Hepatocyte (in vitro differentiated cells): ENCODE measurements around the gene RAET1G. TPM values are rescaled to one million over a fixed set of nuclear protein-coding genes. Genes with fewer than 3 reads are reported as not detected.

ENCODE experiments used
- DNase-seq: peaks from one replicate; pipeline ENCODE4 v3.0.0-alpha.2; 2016; ENCODE audit warnings: low spot score
- H2AFZ ChIP-seq: fragments of 200-600 bp; sonication (generic); 2 replicates; pipeline ENCODE4 v1.6.0; 2016; ENCODE audit warnings: antibody characterized with exemption, mild to moderate bottlenecking
- H3K27ac ChIP-seq: fragments of 200-600 bp; sonication (generic); 2 replicates; pipeline ENCODE4 v1.5.1; 2016; ENCODE audit warnings: mild to moderate bottlenecking
- H3K27me3 ChIP-seq: fragments of 200-600 bp; sonication (generic); 2 replicates; pipeline ENCODE4 v1.6.1; 2016
- H3K36me3 ChIP-seq: fragments of 200-600 bp; sonication (generic); replicated peaks from 2 replicates; pipeline ENCODE4 v1.5.1; 2016; ENCODE audit warnings: low read depth; ENCODE audit not compliant: insufficient read depth
- H3K4me1 ChIP-seq: fragments of 200-600 bp; sonication (generic); 2 replicates; pipeline ENCODE4 v1.5.1; 2016; ENCODE audit warnings: mild to moderate bottlenecking, moderate library complexity; ENCODE audit not compliant: insufficient read depth
- H3K4me2 ChIP-seq: fragments of 200-600 bp; sonication (generic); 2 replicates; pipeline ENCODE4 v1.6.0; 2016
- H3K4me3 ChIP-seq: fragments of 200-600 bp; sonication (generic); 2 replicates; pipeline ENCODE4 v1.5.1; 2016; ENCODE audit warnings: mild to moderate bottlenecking
- H3K79me2 ChIP-seq: fragments of 200-600 bp; sonication (generic); 2 replicates; pipeline ENCODE4 v1.6.0; 2017; ENCODE audit warnings: mild to moderate bottlenecking
- H3K9me2 ChIP-seq: fragments of 200-600 bp; sonication (generic); replicated peaks from 2 replicates; pipeline ENCODE4 v1.6.0; 2017; ENCODE audit warnings: mild to moderate bottlenecking; ENCODE audit not compliant: insufficient read depth
- H3K9me3 ChIP-seq: fragments of 200-600 bp; sonication (generic); 2 replicates; pipeline ENCODE4 v1.5.1; 2016; ENCODE audit warnings: low read depth, mild to moderate bottlenecking
- H4K20me1 ChIP-seq: fragments of 200-600 bp; sonication (generic); 2 replicates; pipeline ENCODE4 v1.6.0; 2016; ENCODE audit warnings: mild to moderate bottlenecking; ENCODE audit not compliant: insufficient read depth, poor library complexity, severe bottlenecking
- CTCF ChIP-seq: fragments of 200-600 bp; sonication (generic); IDR thresholded peaks from 2 replicates; pipeline ENCODE4 v1.5.1; 2016; ENCODE audit warnings: antibody characterized with exemption, mild to moderate bottlenecking; ENCODE audit not compliant: poor library complexity
- EZH2 ChIP-seq: fragments of 200-600 bp; sonication (generic); IDR thresholded peaks from 2 replicates; pipeline ENCODE4 v1.6.1; 2016; ENCODE audit warnings: antibody characterized with exemption, mild to moderate bottlenecking, borderline replicate concordance
- EZH2phosphoT487 ChIP-seq: fragments of 200-600 bp; sonication (generic); IDR thresholded peaks from one replicate; pipeline ENCODE4 v1.6.1; 2018; ENCODE audit warnings: antibody characterized with exemption, mild to moderate bottlenecking, low read depth, moderate library complexity; ENCODE audit not compliant: unreplicated experiment, severe bottlenecking
- WGBS: methylation state at CpG from one replicate; pipeline ENCODE4 v1.1.6; 2016; ENCODE audit warnings: low lambda C conversion rate; ENCODE audit errors: missing lambda C conversion rate; 5-methylcytosine and 5-hydroxymethylcytosine counted together
- polyA plus RNA-seq: library from polyadenylated mRNA; unstranded; fragments of >200 nt; fragmentation: Nextera tagmentation; extraction: Ambion mirVana; gene quantifications from 2 replicates; pipeline ENCODE4 v1.2.1, GENCODE V29; 2016
- total RNA-seq: library from RNA; depleted of rRNA; stranded (reverse); fragments of >200 nt; gene quantifications from 2 replicates; pipeline ENCODE4 v1.2.3, GENCODE V29; 2014

The RAET1G gene
- total and polyA plus RNA-seq, 2 experiments from 2014 or later, result 0.31 to 1.5 TPM

GRCh38 chr6:149887343-149887742 lies 35.6 kb downstream of the RAET1G start:
- H3K4me1 ChIP-seq, result no peaks in the 10 kb centered on the region
- peak overlapping the region; percentile 36 for H3K27ac ChIP-seq
- H3K36me3 ChIP-seq, result no peaks in the 10 kb centered on the region
- WGBS, result 75% methylated on average over 3 of the region's 3 CpGs
- no peaks in the 10 kb centered on the region for H3K27me3 ChIP-seq
- no peaks in the 10 kb centered on the region for H4K20me1 ChIP-seq
- TF ChIP-seq EZH2phosphoT487 (no peak), CTCF (no peak), EZH2 (no peak)
- H3K9me3 ChIP-seq, result no peaks in the 10 kb centered on the region
- no peak overlapping the region for H2AFZ ChIP-seq
- H3K4me3 ChIP-seq, result no peak overlapping the region
- H3K4me2 ChIP-seq, result no peak overlapping the region
- DNase-seq, result no peak
- no peaks in the 10 kb centered on the region for H3K79me2 ChIP-seq
- H3K9me2 ChIP-seq, result no peaks in the 10 kb centered on the region

GRCh38 chr6:149885888-149886287 lies 37.0 kb downstream of the RAET1G start:
- Histone ChIP-seq H3K4me3 (no peak overlapping the region), H3K36me3 (no peaks in the 10 kb centered on the region), H3K9me3 (no peaks in the 10 kb centered on the region), H3K4me1 (no peaks in the 10 kb centered on the region), H3K79me2 (no peaks in the 10 kb centered on the region), H3K27ac (no peak overlapping the region), H3K27me3 (no peaks in the 10 kb centered on the region), H3K9me2 (no peaks in the 10 kb centered on the region), H2AFZ (no peak overlapping the region), H4K20me1 (no peaks in the 10 kb centered on the region), H3K4me2 (no peak overlapping the region)
- no peak for TF ChIP-seq CTCF
- TF ChIP-seq EZH2phosphoT487, result no peak
- TF ChIP-seq EZH2, result no peak
- no peak for DNase-seq
- 75% methylated on average over 3 of the region's 3 CpGs for WGBS

- Histone ChIP-seq H2AFZ (no peak overlapping the region), H3K27me3 (no peaks in the 10 kb centered on the region), H3K4me2 (no peak overlapping the region), H3K27ac (no peak overlapping the region), H3K79me2 (no peaks in the 10 kb centered on the region), H3K4me3 (no peak overlapping the region), H3K36me3 (no peaks in the 10 kb centered on the region), H4K20me1 (no peaks in the 10 kb centered on the region), H3K9me2 (no peaks in the 10 kb centered on the region), H3K4me1 (no peaks in the 10 kb centered on the region), H3K9me3 (no peaks in the 10 kb centered on the region)
- DNase-seq, result no peak
- TF ChIP-seq CTCF, result no peak
- no peak for TF ChIP-seq EZH2
- TF ChIP-seq EZH2phosphoT487, result no peak
- WGBS, result 88% methylated on average over 7 of the region's 7 CpGs
Measured at GRCh38 chr6:149884617-149885016, 38.3 kb downstream of the RAET1G start.

GRCh38 chr6:149884215-149884614 lies 38.7 kb downstream of the RAET1G start:
- H3K79me2 ChIP-seq, result no peaks in the 10 kb centered on the region
- H4K20me1 ChIP-seq, result no peaks in the 10 kb centered on the region
- H2AFZ ChIP-seq, result no peak overlapping the region
- no peaks in the 10 kb centered on the region for H3K4me1 ChIP-seq
- no peaks in the 10 kb centered on the region for H3K36me3 ChIP-seq
- peak overlapping the region; percentile 51 for H3K4me2 ChIP-seq
- H3K9me2 ChIP-seq, result no peaks in the 10 kb centered on the region
- WGBS, result 39% methylated on average over 11 of the region's 11 CpGs
- DNase-seq, result peak; percentile 57
- no peaks in the 10 kb centered on the region for H3K9me3 ChIP-seq
- TF ChIP-seq EZH2 (no peak), CTCF (no peak), EZH2phosphoT487 (no peak)
- no peak overlapping the region for H3K4me3 ChIP-seq
- no peak overlapping the region for H3K27ac ChIP-seq
- H3K27me3 ChIP-seq, result no peaks in the 10 kb centered on the region
